ENCODE results near the gene RDH14. TPM values are rescaled to one million over a fixed set of nuclear protein-coding genes. Genes with fewer than 3 reads are reported as not detected.

The RDH14 gene
- total RNA-seq, 1 donor from 2014 or later: 25.7 TPM

- no peak for DNase-seq
These were observed 288 bp upstream of the RDH14 start for GRCh38 chr2:18560797-18561085.

- no peak for DNase-seq
These were observed 872 bp downstream of the RDH14 start for GRCh38 chr2:18559531-18560030.

- no peak for DNase-seq
These were observed 2.0 kb downstream of the RDH14 start for GRCh38 chr2:18558458-18558857.

GRCh38 chr2:18557121-18557520, 3.3 kb downstream of the RDH14 start:
- no peak for DNase-seq

- DNase-seq: no peak
These were observed 7.9 kb downstream of the RDH14 start for GRCh38 chr2:18552351-18553077.

GRCh38 chr2:18551623-18552022, 8.8 kb downstream of the RDH14 start:
- DNase-seq: no peak

- DNase-seq: no peak
These were observed 9.3 kb downstream of the RDH14 start for GRCh38 chr2:18551169-18551568.

GRCh38 chr2:18550433-18550832, 10.0 kb downstream of the RDH14 start:
- no peak for DNase-seq

GRCh38 chr2:18549083-18549482, 11.4 kb downstream of the RDH14 start:
- no peak for DNase-seq

- DNase-seq: no peak
These were observed 11.8 kb downstream of the RDH14 start for GRCh38 chr2:18548621-18549020.

- no peak for DNase-seq
These were observed 13.9 kb downstream of the RDH14 start for GRCh38 chr2:18546567-18546966.

GRCh38 chr2:18545384-18545783, 15.1 kb downstream of the RDH14 start:
- no peak for DNase-seq

GRCh38 chr2:18544171-18544570, 16.3 kb downstream of the RDH14 start:
- DNase-seq: no peak

- no peak for DNase-seq
These were observed 19.6 kb downstream of the RDH14 start for GRCh38 chr2:18540872-18541271.

- no peak for DNase-seq
These were observed 23.8 kb downstream of the RDH14 start for GRCh38 chr2:18536697-18537096.

- no peak for DNase-seq
These were observed 24.4 kb downstream of the RDH14 start for GRCh38 chr2:18536100-18536499.

GRCh38 chr2:18531194-18531593, 29.3 kb downstream of the RDH14 start:
- no peak for DNase-seq

GRCh38 chr2:18527822-18528221, 32.6 kb downstream of the RDH14 start:
- DNase-seq: no peak

- no peak for DNase-seq
These were observed 33.1 kb downstream of the RDH14 start for GRCh38 chr2:18527326-18527725.

- no peak for DNase-seq
These were observed 34.0 kb downstream of the RDH14 start for GRCh38 chr2:18526429-18526828.

- no peak for DNase-seq
These were observed 34.6 kb downstream of the RDH14 start for GRCh38 chr2:18525852-18526251.

- no peak for DNase-seq
These were observed 35.2 kb downstream of the RDH14 start for GRCh38 chr2:18525236-18525635.

GRCh38 chr2:18522484-18523146, 37.8 kb downstream of the RDH14 start:
- no peak for DNase-seq

Data from occipital lobe (tissue), 2 donors.